H9 (cell line): ENCODE results near the gene ZNF182. TPM values are rescaled to one million over a fixed set of nuclear protein-coding genes. Genes with fewer than 3 reads are reported as not detected.
A peak's percentile ranks its signal among the peaks of the same experiment; 100 is the strongest.

Experiments
- DNase-seq: peaks from one replicate; pipeline ENCODE4 v3.0.0-alpha.2; 2017
- H2AFZ ChIP-seq: one replicate; pipeline ENCODE4 v1.6.1; 2013; ENCODE audit warnings: mild to moderate bottlenecking, low read length, control low read depth, moderate library complexity
- H2AK5ac ChIP-seq: 2 replicates; pipeline ENCODE4 v1.6.1; 2013; ENCODE audit warnings: low read length, control low read depth, mixed read lengths; ENCODE audit not compliant: insufficient read length
- H2BK120ac ChIP-seq: one replicate; pipeline ENCODE4 v1.6.1; 2013; ENCODE audit warnings: low read depth, mild to moderate bottlenecking, low read length, control low read depth, inconsistent platforms; ENCODE audit not compliant: poor library complexity, severe bottlenecking
- H2BK12ac ChIP-seq: 2 replicates; pipeline ENCODE4 v1.6.1; 2013; ENCODE audit warnings: low read length, control low read depth, mixed read lengths, low read depth; ENCODE audit not compliant: insufficient read length
- H2BK15ac ChIP-seq: 2 replicates; pipeline ENCODE4 v1.6.1; 2013; ENCODE audit warnings: low read depth, low read length, control low read depth
- H2BK20ac ChIP-seq: one replicate; pipeline ENCODE4 v1.6.1; 2013; ENCODE audit warnings: low read depth, mild to moderate bottlenecking, low read length, control low read depth, inconsistent platforms; ENCODE audit not compliant: poor library complexity, severe bottlenecking
- H2BK5ac ChIP-seq: 2 replicates; pipeline ENCODE4 v1.6.1; 2013; ENCODE audit warnings: low read length, control low read depth, mixed read lengths; ENCODE audit not compliant: insufficient read length
- H3K14ac ChIP-seq: 2 replicates; pipeline ENCODE4 v1.6.1; 2013; ENCODE audit warnings: low read length, control low read depth; ENCODE audit not compliant: insufficient read depth
- H3K18ac ChIP-seq: 2 replicates; pipeline ENCODE4 v1.6.1; 2013; ENCODE audit warnings: low read depth, mild to moderate bottlenecking, mixed read lengths, low read length, control low read depth; ENCODE audit not compliant: insufficient read length
- H3K23ac ChIP-seq: 2 replicates; pipeline ENCODE4 v1.6.1; 2013; ENCODE audit warnings: low read length, control low read depth, mixed read lengths, low read depth; ENCODE audit not compliant: insufficient read length
- H3K23me2 ChIP-seq: 2 replicates; pipeline ENCODE4 v1.6.1; 2013; ENCODE audit warnings: low read depth, mild to moderate bottlenecking, mixed read lengths, low read length, control low read depth; ENCODE audit not compliant: insufficient read length, poor library complexity, severe bottlenecking
- H3K27ac ChIP-seq: 2 replicates; pipeline ENCODE4 v1.5.1; 2013; ENCODE audit warnings: low read length, control low read depth, mixed read lengths, low read depth; ENCODE audit not compliant: insufficient read length
- H3K27me3 ChIP-seq: 2 replicates; pipeline ENCODE4 v1.6.1; 2013; ENCODE audit warnings: low read length, control low read depth, inconsistent platforms; ENCODE audit not compliant: insufficient read depth
- H3K4ac ChIP-seq: 2 replicates; pipeline ENCODE4 v1.6.1; 2013; ENCODE audit warnings: low read depth, mild to moderate bottlenecking, control low read depth, inconsistent platforms, low read length, moderate library complexity
- H3K4me1 ChIP-seq: 2 replicates; pipeline ENCODE4 v1.6.1; 2013; ENCODE audit warnings: low read length, control low read depth, inconsistent platforms; ENCODE audit not compliant: insufficient read depth
- H3K4me2 ChIP-seq: 2 replicates; pipeline ENCODE4 v1.6.1; 2013; ENCODE audit warnings: low read length, control low read depth, mixed read lengths; ENCODE audit not compliant: insufficient read length, insufficient read depth
- H3K56ac ChIP-seq: 2 replicates; pipeline ENCODE4 v1.6.1; 2013; ENCODE audit warnings: low read depth, mild to moderate bottlenecking, mixed read lengths, low read length, control low read depth; ENCODE audit not compliant: insufficient read length
- H3K79me1 ChIP-seq: 2 replicates; pipeline ENCODE4 v1.6.1; 2013; ENCODE audit warnings: low read depth, mild to moderate bottlenecking, moderate library complexity, low read length, control low read depth, inconsistent platforms; ENCODE audit not compliant: insufficient read depth, poor library complexity, severe bottlenecking
- H3K79me2 ChIP-seq: 2 replicates; pipeline ENCODE4 v1.6.1; 2013; ENCODE audit warnings: low read length, control low read depth, inconsistent platforms; ENCODE audit not compliant: insufficient read depth
- H3K9ac ChIP-seq: 2 replicates; pipeline ENCODE4 v1.6.1; 2013; ENCODE audit warnings: low read length, control low read depth, mixed read lengths; ENCODE audit not compliant: insufficient read length; ENCODE audit errors: extremely low read depth
- H3K9me3 ChIP-seq: one replicate; pipeline ENCODE4 v1.6.1; 2013; ENCODE audit warnings: low read depth, low read length, inconsistent platforms; ENCODE audit not compliant: control insufficient read depth
- H3T11ph ChIP-seq: one replicate; pipeline ENCODE4 v1.6.1; 2013; ENCODE audit warnings: mild to moderate bottlenecking, low read length, control low read depth, inconsistent platforms
- H4K20me1 ChIP-seq: one replicate; pipeline ENCODE4 v1.6.1; 2013; ENCODE audit not compliant: control insufficient read depth, insufficient read length, insufficient read depth
- H4K5ac ChIP-seq: 2 replicates; pipeline ENCODE4 v1.6.1; 2013; ENCODE audit warnings: low read depth, mild to moderate bottlenecking, mixed read lengths, low read length, control low read depth; ENCODE audit not compliant: insufficient read length
- H4K8ac ChIP-seq: replicated peaks from 2 replicates; pipeline ENCODE4 v1.6.1; 2013; ENCODE audit warnings: low read length, control low read depth, mixed read lengths, low read depth; ENCODE audit not compliant: insufficient read length
- H4K91ac ChIP-seq: 2 replicates; pipeline ENCODE4 v1.6.1; 2013; ENCODE audit warnings: low read depth, mild to moderate bottlenecking, moderate library complexity, mixed read lengths, low read length, control low read depth; ENCODE audit not compliant: insufficient read length
- H3K27ac Mint-ChIP-seq, 3 experiments: 2 replicates in 2 of 3; 3 replicates in 1 of 3; pipeline ENCODE4 v1.8.0; 2020 to 2021; ENCODE audit warnings: mixed read lengths in 3 of 3, mild to moderate bottlenecking in 1 of 3, moderate library complexity in 1 of 3
- H3K27me3 Mint-ChIP-seq: 2 replicates; pipeline ENCODE4 v1.8.0; 2021; ENCODE audit warnings: low read depth, mild to moderate bottlenecking, moderate library complexity, mixed read lengths
- H3K36me3 Mint-ChIP-seq, 3 experiments: 2 replicates in 2 of 3; 3 replicates in 1 of 3; pipeline ENCODE4 v1.8.0; 2020 to 2021; ENCODE audit warnings: low read depth in 3 of 3, mixed read lengths in 3 of 3; ENCODE audit not compliant: insufficient read depth in 1 of 3
- H3K4me1 Mint-ChIP-seq, 2 experiments: 2 replicates each; pipeline ENCODE4 v1.8.0; 2020; ENCODE audit warnings: mixed read lengths in 2 of 2
- H3K4me3 Mint-ChIP-seq, 2 experiments: 2 replicates in 1 of 2; 3 replicates in 1 of 2; pipeline ENCODE4 v1.8.0; 2020 to 2021; ENCODE audit warnings: mild to moderate bottlenecking in 2 of 2, mixed read lengths in 2 of 2, moderate library complexity in 1 of 2
- H3K9me3 Mint-ChIP-seq, 2 experiments: 2 replicates in 1 of 2; 3 replicates in 1 of 2; pipeline ENCODE4 v1.8.0; 2020; ENCODE audit warnings: mild to moderate bottlenecking in 2 of 2, mixed read lengths in 2 of 2, moderate library complexity in 1 of 2
- CTCF ChIP-seq: fragments of 200-600 bp; sonication (generic); conservative IDR thresholded peaks from 3 replicates; pipeline ENCODE4 v1.8.0; 2021; ENCODE audit warnings: antibody characterized with exemption, mild to moderate bottlenecking
- WGBS: extraction: QIAGEN DNeasy Blood & Tissue Kit; methylation state at CpG from one replicate; pipeline ENCODE4 v1.1.7; 2013; ENCODE audit warnings: missing lambda C conversion rate, low lambda C conversion rate, mixed read lengths; ENCODE audit not compliant: insufficient read length; ENCODE audit errors: extremely low coverage; 5-methylcytosine and 5-hydroxymethylcytosine counted together
- total RNA-seq: library from RNA; stranded (reverse); gene quantifications from 2 replicates; pipeline ENCODE4 v1.2.1, GENCODE V29; 2021

The ZNF182 gene
- total RNA-seq, 1 experiment from 2014 or later = 7.6 TPM

GRCh38 chrX:48025561-48025960, 21.8 kb upstream of the ZNF182 start:
- no peaks in the 10 kb centered on the region for H3K79me2 ChIP-seq
- Mint-ChIP-seq H3K9me3 (peaks cover 76 to 78% of the 10 kb centered on the region in 2 experiments), H3K36me3 (peaks cover 0 to 5% (median 0%) of the 10 kb centered on the region in 3 experiments; a peak in 3 of 7 replicates), H3K27ac (no peak overlapping the region), H3K4me3 (no peak overlapping the region; a peak in 2 of 5 replicates), H3K4me1 (peaks cover 4 to 7% of the 10 kb centered on the region in 2 experiments), H3K27me3 (peaks cover 1% of the 10 kb centered on the region)
- H3K9me3 ChIP-seq = peaks cover 34% of the 10 kb centered on the region
- H4K8ac ChIP-seq = no peak overlapping the region
- H2BK15ac ChIP-seq = no peak overlapping the region
- H3K14ac ChIP-seq = no peak overlapping the region
- H2BK20ac ChIP-seq = no peak overlapping the region
- no peak overlapping the region for H2BK120ac ChIP-seq
- H3K23ac ChIP-seq = no peak overlapping the region
- no peak overlapping the region for H2BK12ac ChIP-seq
- no peaks in the 10 kb centered on the region for H3K27me3 ChIP-seq
- no peak overlapping the region for H3K9ac ChIP-seq
- H3K4me1 ChIP-seq = no peaks in the 10 kb centered on the region
- H3K79me1 ChIP-seq = no peaks in the 10 kb centered on the region
- H3T11ph ChIP-seq = no peak overlapping the region
- no peak overlapping the region for H3K18ac ChIP-seq
- no peak overlapping the region for H2AK5ac ChIP-seq
- WGBS = no CpG with 5 or more reads among the region's 7 CpGs
- H2BK5ac ChIP-seq = no peak overlapping the region
- H3K23me2 ChIP-seq = no peaks in the 10 kb centered on the region
- H3K56ac ChIP-seq = no peak overlapping the region
- no peak overlapping the region for H4K5ac ChIP-seq
- DNase-seq = peak; percentile 48
- H2AFZ ChIP-seq = no peak overlapping the region
- H3K27ac ChIP-seq = no peak overlapping the region
- H3K4me2 ChIP-seq = no peak overlapping the region
- H4K91ac ChIP-seq = no peak overlapping the region
- peak; percentile 70 for TF ChIP-seq CTCF
- H3K4ac ChIP-seq = no peak overlapping the region
- no peaks in the 10 kb centered on the region for H4K20me1 ChIP-seq
